CD4-positive, alpha-beta T cell treated with Interleukin-6 at 100 ng/mL for 8 hours (primary cell): ENCODE results near the gene BICC1.

Experiments used
- DNase-seq: peaks from one replicate; pipeline ENCODE4 v3.0.0-alpha.2; 2020; ENCODE audit warnings: mixed read lengths, low spot score

Gene BICC1

GRCh38 chr10:58782876-58783851 lies 270.5 kb downstream of the BICC1 start:
- DNase-seq = no peak

- no peak for DNase-seq
Measured at GRCh38 chr10:58784361-58784760, 271.7 kb downstream of the BICC1 start.

GRCh38 chr10:58785354-58785753 lies 272.7 kb downstream of the BICC1 start:
- no peak for DNase-seq

- DNase-seq = no peak
Measured at GRCh38 chr10:58791137-58791536, 278.5 kb downstream of the BICC1 start.

- no peak for DNase-seq
Measured at GRCh38 chr10:58795560-58795959, 282.9 kb downstream of the BICC1 start.

- no peak for DNase-seq
Measured at GRCh38 chr10:58796242-58796641, 283.6 kb downstream of the BICC1 start.

- no peak for DNase-seq
Measured at GRCh38 chr10:58796824-58797223, 284.2 kb downstream of the BICC1 start.

- DNase-seq = no peak
Measured at GRCh38 chr10:58797356-58797755, 284.7 kb downstream of the BICC1 start.

GRCh38 chr10:58802047-58802446 lies 289.4 kb downstream of the BICC1 start:
- DNase-seq = no peak

- DNase-seq = no peak
Measured at GRCh38 chr10:58806323-58806722, 293.7 kb downstream of the BICC1 start.

GRCh38 chr10:58806970-58807628 lies 294.4 kb downstream of the BICC1 start:
- DNase-seq = no peak

- no peak for DNase-seq
Measured at GRCh38 chr10:58807629-58808022, 295.0 kb downstream of the BICC1 start.

- no peak for DNase-seq
Measured at GRCh38 chr10:58810751-58811150, 298.1 kb downstream of the BICC1 start.

- DNase-seq = no peak
Measured at GRCh38 chr10:58813573-58813972, 300.9 kb downstream of the BICC1 start.

GRCh38 chr10:58817201-58817846 lies 304.7 kb downstream of the BICC1 start:
- no peak for DNase-seq

GRCh38 chr10:58818900-58819299 lies 306.2 kb downstream of the BICC1 start:
- no peak for DNase-seq

GRCh38 chr10:58820386-58820785 lies 307.7 kb downstream of the BICC1 start:
- DNase-seq = no peak

GRCh38 chr10:58820861-58821751 lies 308.4 kb downstream of the BICC1 start:
- DNase-seq = no peak

GRCh38 chr10:58821752-58822056 lies 309.0 kb downstream of the BICC1 start:
- DNase-seq = no peak

GRCh38 chr10:58823983-58824382 lies 311.3 kb downstream of the BICC1 start:
- no peak for DNase-seq

- DNase-seq = no peak
Measured at GRCh38 chr10:58824396-58824795, 311.7 kb downstream of the BICC1 start.

GRCh38 chr10:58826694-58827093 lies 314.0 kb downstream of the BICC1 start:
- no peak for DNase-seq
